GM21528 (cell line): Measurements from ENCODE around the gene CACNA2D1.
"Not testable (repeated sequence)": the region's sequence is repeated elsewhere in the genome, so short reads cannot be mapped to it uniquely, and the experiment has no call there.

ENCODE experiments used
- ATAC-seq: cut with Tn5 transposase; IDR thresholded peaks from one replicate; pipeline ENCODE4 v1.9.1; 2021; ENCODE audit warnings: mild to moderate bottlenecking, moderate library complexity; ENCODE audit not compliant: unreplicated experiment, low FRiP score

The CACNA2D1 gene

DNA sequence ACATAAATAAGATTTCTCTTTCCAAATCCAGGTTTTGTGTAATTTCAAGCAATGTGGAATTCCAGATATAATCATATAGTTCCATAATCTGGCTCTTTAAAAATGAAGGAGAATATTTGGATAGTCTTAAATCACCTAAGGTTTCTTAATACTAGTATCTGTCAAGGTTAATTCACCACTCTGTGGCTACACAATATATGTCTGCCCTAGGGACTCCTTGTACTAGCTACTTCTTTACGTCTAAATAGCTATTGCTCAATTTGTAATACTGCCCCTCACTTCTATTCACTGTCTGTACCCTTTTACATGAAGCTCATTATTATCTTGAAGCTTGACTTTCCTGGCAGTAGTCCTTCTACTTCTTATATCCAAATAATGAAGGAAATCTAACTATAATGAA is 47.2 kb downstream of the CACNA2D1 start:
- ATAC-seq = no peak

DNA sequence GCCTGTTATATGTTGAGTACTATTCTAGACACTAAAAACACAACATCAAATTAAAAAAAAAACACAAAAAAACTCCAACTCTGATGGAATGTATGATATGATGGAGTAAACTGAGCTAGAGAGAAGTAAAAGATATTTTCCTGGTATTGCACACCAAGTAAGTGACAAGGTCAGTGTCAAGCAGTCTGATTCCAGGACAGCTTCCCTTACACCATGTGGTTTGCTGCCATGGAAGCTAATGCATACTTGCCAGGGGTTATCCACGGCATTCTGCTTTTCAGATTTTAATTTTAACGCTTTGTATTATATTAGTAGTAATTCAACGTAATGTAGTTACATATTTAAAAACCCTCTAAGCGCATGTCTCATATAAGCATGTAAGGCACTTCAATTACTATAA is 48.4 kb downstream of the CACNA2D1 start:
- ATAC-seq = no peak

DNA sequence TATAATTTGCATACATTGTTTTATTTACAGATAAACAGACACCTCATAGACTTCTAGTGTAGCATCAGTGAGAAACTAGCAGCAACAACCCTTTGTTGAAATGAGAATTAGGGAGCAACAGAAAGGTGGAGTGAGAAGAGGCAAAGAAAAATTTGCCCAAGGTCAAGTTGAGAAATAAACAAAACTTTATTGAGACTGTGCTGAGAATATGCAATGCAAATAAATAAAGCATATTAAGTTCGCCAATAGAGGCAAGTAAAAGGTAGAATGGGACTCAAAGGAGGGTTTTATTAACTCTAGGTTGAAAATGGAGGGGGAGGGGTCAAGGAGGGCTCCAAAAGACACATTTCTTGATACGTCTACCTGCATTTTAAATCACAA is 49.7 kb downstream of the CACNA2D1 start:
- ATAC-seq = no peak

DNA sequence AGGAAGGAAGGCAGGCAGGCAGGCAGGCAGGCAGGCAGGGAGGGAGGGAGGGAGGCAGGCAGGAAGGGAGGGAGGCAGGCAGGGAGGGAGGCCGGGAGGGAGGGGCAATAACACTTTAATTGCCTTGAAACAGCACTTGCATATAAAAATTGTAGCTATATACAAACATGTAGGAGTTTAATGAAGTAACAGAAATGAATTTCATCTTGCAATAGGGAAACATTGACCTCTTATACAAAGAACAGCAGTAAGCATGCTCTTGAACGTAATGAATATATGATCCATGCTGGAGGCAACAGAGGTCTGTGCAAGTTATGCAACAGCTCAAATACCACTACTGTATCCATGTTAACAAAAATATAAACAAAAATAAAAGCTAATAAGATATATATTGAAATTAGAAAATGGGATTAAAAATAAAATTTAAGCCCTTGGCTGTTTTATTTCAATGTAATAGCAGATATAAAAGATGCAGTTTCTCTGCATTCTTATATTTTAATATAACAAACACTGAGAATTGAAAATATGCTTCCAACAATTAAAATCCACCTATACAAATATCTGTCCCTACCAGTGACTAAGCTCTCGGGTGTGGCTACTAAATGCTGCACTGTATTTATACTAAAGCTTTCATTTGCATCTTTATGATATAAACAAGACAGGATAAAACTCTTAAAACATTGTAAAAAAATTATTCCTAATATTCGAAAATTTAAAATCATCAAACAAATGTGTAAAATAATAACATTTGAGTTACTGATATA is 50.3 kb downstream of the CACNA2D1 start:
- no peak for ATAC-seq

DNA sequence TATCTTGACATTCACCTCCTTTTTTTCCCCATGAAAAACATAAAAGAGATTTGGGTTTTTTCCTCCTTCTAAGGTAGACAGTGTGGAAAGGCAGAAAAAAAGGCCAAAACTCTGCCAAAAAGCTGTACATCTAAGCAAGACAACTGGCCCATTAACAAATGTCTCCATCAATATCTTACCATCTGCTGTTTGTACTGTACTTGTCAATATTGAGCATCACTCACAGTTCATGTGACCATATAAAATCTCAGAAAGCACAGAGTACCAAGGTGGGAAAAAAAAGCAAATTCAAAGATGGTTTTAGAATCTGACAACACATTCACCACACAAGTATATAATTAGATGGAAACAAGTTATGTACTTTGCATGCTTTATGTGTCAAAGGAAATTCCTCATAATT is 52.6 kb downstream of the CACNA2D1 start:
- no peak for ATAC-seq

DNA sequence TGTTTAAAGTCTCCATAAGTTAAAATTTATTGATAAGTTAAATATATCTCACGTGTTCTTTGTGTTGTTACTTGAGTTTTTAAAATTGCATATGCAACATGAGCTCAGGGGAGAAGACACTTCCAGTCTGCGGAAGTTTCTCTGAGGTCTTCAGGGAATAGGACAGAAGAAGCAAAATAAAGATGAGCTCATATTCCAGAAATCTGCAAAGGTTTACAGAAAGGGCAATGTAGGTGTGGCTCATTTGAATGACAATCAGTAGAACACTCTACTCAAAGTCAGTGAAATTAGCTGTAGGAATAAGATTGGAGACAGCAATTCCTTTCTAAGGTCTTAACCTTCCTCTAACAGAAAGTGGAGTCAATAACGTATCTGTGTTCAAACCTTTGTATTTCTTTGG is 53.7 kb downstream of the CACNA2D1 start:
- ATAC-seq = no peak

DNA sequence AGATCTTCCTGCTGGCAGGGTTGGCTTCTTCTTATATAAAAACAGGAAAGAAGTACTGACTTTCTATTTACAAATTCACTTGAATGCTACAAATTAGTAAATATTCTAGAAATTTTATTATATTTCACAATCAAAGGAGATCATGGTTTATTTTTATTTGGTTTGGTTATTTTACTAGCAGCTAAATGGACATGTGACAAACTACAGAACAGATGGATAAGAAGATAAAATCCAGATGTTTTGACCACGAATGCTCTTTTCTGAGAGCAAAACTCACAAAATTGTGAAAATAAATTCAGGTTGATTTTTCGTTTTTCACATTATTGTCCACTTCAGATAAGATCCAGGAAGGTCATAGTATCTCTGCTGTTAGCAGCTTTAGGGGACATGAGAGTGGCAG is 55.4 kb downstream of the CACNA2D1 start:
- no peak for ATAC-seq

DNA sequence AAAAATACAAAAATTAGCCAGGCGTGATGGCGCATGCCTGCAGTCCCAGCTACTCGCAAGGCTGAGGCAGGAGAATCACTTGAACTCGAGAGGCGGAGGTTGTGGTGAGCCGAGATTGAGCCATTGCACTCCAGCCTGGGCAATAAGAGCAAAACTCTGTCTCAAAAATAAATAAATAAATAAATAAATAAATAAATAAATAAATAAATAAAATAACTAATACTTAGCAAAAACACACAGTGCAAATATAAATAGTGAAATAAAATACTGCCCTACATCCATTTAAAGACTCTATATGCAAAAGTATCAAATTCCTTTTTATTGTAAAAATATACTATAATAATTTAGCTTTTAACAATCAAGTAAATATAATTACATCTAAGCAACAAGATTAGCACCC is 57.0 kb downstream of the CACNA2D1 start:
- ATAC-seq = not testable (repeated sequence)

DNA sequence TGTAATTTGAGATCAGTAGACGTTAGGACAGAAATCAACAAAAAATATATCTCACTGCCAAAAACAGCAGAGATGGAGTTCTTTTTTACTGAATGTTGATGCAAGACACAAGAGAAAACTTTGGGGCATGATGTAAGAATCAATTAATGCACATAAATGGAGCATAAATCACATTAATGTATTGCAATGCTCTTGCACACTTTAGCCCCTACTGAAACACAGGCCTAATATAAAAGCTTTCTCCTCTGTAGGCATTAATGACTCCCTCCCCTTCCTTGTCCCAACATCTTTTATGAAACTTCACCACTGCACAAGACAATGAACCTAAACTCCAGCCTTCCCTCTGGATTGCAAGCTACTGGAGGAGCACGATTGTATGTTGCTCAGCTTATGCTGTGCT is 58.8 kb downstream of the CACNA2D1 start:
- ATAC-seq = no peak

DNA sequence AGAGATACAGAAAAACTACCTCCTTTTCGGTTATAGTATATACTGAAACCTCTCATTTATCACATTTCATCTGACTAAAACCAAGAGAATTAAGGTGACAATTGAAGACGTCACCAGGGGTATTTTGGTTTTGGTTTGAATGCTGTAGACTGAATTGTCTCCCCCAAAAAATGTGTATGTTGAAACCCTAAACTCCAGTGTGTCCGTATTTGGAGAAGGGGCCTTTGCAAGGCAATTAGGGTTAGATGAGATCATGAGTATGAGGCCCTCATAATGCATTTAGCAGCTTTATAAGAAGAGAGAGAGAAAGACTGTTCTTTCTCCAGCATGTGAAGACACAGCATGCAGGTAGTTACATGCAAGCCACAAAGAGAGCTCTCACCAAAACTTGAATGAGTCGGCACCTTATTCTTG is 59.5 kb downstream of the CACNA2D1 start:
- no peak for ATAC-seq

DNA sequence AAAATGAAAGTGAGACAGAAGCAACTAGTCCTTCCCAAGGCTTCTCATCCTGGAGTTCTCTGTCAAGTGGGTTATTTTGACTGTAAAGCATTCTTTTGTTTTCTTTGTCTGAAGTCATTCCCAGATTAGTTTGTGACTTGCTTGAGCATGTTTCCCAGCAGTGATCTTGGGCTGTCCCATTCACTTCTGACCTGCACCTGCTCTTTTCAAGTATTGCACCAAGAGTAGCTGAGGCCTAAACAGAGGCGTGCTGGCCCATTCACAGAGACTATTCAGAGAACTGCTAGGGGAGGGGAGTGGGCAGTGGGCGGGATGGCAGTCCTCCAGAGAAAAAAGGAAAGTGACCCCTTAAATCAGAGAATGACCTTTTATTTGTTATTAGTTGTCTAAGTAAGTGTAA is 61.3 kb downstream of the CACNA2D1 start:
- ATAC-seq = no peak

DNA sequence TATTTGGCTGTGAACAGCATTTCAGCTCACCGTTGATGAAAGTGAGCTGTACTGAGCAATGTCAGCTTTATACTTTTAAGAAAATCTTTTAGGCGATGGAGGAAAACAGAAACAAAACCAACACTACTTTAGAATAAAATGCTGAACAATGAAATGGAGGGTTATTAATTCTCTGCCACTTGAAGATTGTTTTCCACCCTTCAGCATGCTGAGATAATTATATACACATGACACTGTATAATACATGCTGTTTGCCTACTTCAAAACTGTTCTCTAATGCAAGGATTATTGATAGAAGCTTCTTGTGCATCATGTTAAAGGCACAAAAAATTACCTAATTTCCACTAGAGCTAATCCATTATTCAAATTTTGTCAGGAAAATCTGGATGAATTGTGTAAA is 66.8 kb downstream of the CACNA2D1 start:
- ATAC-seq = no peak

DNA sequence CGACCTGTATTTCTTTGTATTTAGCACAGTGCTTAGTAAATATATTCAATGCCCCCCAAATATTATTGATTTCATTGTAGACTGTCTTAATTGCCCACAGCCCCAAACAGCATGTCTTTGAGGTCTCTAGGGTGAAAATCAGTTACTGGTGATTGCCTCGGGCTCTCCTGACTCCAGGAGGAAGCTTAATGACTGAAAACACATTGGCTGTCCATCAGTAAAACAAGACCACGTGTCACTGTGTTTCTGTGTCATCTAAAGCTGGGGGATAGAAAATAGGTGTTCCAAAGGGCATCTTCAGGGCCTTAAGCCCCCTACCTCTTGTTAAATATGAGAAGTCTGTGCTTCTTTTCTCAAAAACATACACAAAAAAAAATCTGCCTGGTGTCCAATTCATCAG is 67.9 kb downstream of the CACNA2D1 start:
- ATAC-seq = no peak

DNA sequence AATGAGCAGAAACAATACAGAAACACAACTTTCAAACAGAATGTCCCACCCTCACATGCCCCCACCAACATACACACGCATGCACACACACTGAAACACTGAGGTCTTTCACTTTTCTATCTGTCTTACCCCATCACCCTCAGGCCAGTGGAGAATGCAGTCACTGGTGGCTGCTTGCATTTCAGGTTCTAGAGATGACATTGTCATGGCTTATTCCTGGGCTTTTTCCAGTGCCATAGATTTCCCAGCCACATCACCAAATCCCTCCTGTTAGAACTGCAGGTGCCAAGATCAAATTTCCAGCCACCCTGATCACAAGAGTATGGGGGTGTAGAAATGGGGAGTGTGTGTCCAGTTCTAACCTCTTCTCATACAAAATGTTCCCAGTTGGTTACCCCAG is 68.4 kb downstream of the CACNA2D1 start:
- ATAC-seq = no peak

DNA sequence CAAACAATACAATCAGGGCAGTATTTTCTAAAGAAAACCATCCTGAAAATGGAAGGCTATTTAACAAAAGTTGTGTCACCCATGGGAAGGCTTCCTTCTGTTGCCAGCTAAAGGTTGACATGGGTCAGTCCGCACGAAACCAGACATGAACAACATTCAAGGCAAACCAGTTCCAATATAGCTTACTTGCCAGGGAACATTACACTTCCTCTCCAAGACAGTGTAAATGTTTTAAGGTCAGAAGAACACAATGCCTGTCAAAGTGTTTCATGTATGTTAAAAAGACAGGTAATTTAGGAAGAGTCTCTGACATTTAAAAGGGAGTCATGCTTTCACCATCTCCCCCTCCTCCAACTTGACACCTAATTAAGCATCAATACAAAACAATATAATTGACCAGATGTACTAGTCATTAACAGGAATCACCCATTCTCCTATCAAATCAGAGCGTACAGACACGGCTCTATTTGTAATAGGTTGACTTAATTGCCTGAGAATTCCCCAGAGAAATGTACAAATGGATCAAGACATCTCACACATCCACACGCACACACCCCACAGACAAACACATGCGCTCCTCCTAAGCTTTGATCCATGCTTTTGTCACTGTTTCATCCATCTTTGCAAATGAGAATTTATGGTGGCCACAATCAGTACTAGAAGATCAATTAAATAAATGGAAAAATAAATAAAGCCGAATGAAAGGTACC is 69.5 kb downstream of the CACNA2D1 start:
- ATAC-seq = no peak

DNA sequence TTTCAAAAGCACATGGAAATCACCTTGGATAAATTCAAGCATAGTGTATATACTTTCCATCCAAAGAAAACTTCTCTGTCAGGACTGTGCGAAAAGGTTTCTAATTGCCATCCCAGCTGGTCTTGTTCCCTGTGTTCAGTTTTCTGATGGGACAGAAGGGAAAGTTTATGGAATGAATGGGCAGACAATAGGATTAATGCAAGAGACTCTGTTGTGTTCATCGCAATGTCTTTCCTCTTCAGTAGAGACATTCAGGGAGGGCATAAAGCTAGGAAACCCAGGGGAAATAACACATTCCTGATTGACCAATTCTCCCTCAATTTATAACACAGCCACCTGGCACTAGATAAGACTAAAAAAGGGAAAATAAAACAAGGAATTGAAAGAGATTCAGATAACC is 78.9 kb downstream of the CACNA2D1 start:
- ATAC-seq = no peak

DNA sequence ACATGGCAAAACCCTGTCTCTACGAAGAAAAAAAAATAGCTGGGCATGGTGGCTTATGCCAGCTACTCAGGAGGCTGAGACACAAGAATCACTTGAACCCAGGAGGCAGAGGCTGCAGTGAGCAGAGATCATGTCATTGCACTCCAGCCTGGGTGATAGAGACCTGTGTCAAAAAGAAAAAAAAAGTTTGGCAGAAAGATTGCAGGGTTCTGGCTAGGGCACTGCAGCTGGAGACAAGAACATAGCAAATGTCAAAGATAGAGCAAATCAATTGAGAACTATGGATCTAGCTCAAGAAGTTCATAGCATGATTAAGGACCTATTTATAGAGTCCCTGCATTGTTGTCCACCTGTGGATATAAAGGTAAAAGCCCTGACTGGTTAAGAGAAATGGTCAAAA is 79.5 kb downstream of the CACNA2D1 start:
- no peak for ATAC-seq

DNA sequence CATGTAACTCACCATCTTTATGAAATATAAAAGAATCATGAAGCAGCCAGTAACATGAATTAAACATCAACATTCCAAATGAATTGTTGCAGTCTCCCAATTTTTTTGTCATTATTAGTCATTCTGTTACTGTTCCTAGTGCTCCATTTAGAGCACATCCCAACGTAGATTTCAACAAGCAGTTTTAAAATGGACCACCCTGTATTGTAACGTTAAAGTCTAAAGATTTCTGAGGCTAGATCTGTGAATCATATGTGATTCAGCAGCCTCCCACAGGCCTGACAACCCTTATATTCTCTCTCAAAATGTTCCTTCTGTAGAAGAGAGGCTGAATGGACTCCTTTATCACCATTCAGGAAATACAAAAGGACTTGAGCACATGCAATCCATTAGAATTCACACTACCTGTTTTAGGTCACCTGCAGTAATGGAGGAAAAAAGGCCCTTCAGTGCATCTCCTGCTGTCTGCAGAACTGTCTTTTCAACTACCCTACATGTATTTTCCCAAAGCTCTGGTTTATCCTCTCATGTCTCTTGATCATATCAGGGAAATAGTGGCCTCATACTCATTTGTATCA is 81.4 kb downstream of the CACNA2D1 start:
- ATAC-seq = no peak

DNA sequence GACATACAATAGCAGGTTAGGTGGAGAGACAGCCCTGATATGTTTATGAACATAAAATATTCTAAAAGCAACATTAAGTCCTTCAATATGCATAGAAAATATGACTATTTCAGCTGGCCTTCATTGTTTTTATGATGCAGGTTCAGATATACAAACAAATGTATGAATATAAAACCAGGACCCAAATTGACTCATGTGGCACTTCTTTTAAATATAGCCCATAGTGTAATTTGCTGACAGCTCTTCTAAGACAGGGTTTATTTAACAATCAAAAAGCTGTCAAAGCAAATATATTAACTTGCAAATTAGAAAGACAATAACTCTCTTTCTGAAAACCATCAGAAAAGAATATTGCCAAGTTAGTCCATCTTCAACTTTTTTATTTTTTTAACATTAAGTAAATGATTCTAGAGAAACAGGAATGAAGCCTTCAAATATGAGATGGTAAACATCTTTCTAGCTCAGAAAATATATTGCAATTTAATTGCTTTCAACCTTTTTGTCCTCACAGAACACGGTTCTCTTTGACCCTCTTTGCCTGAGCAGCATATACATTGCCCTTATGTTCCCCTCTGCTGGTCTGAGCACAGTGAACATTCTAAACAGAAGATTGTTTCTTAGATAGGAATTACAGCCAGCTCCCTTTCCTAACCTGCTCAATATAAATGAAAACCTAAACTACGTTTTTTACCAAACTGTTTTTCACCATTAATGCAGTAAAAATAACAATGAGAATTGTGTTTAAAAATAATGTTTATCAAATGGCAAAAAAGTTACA is 82.8 kb downstream of the CACNA2D1 start:
- no peak for ATAC-seq

DNA sequence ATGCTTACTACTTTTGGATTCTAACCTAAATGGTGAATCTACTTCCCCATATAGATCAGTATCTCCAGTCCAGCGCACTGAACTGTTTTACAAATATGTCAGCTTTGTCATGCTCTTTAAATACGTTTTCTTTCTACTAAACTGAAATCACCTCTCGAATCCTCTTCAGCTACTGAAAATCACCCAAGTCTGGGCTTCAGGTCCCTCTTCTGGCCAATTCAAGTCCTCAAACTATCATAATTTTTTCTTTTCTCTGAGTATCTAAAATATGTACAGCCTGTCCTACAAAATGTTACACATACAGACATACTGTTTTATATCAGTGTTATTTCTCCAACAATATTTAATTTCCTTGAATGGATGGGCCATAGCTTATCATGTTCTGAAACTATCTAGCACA is 84.2 kb downstream of the CACNA2D1 start:
- ATAC-seq = no peak

DNA sequence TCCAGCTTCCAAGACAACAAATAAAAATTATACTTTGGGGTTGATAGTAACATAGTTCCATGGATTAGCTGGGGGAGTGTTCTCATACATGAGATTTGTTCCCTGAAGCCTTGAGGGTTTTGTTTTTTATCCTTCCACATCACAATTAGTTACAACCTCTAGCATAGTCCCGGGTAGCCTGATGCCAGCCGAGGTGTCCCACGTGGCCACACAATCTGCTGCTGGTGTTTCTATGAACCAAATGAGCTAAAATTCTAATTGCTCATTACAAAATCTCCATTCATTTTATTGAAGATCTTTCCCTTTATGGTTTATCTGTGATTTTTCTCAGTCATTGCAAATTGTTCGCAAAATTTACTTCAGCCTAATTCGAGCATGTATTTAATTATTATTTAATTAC is 84.7 kb downstream of the CACNA2D1 start:
- ATAC-seq = no peak
